VCaP (cell line): ENCODE data around the gene KYNU.

Experiments used
- H3K27ac ChIP-seq: fragments of 450-650 bp; 2 replicates; pipeline ENCODE4 v1.5.1; 2017
- TF ChIP-seq, protein P1 (sequence below): fragments of 450-650 bp; conservative IDR thresholded peaks from 2 replicates; pipeline ENCODE4 v1.5.1; 2017; ENCODE audit warnings: mild to moderate bottlenecking, moderate library complexity

KYNU gene

DNA sequence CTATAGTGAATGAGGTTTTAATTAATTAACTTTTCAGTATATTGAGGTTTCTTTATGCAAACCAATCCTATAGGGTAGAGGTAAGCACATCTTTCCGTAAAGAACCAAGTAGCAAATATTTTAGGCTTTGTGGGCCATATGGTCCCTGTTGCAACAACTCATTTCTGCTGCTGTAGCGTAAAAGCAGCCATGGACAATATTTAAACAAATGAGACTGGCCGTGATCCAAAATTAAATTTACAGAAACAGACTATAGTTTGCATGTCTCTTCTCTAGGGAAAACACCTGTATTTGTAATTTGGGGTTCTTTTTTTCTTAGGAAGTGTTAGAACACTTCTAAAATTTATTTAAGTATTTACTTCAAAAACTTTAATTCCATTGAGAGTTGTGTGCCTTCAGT is 104.3 kb downstream of the KYNU start:
- H3K27ac ChIP-seq, result no peak overlapping the region
- TF ChIP-seq, protein P1, sequence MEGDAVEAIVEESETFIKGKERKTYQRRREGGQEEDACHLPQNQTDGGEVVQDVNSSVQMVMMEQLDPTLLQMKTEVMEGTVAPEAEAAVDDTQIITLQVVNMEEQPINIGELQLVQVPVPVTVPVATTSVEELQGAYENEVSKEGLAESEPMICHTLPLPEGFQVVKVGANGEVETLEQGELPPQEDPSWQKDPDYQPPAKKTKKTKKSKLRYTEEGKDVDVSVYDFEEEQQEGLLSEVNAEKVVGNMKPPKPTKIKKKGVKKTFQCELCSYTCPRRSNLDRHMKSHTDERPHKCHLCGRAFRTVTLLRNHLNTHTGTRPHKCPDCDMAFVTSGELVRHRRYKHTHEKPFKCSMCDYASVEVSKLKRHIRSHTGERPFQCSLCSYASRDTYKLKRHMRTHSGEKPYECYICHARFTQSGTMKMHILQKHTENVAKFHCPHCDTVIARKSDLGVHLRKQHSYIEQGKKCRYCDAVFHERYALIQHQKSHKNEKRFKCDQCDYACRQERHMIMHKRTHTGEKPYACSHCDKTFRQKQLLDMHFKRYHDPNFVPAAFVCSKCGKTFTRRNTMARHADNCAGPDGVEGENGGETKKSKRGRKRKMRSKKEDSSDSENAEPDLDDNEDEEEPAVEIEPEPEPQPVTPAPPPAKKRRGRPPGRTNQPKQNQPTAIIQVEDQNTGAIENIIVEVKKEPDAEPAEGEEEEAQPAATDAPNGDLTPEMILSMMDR, result no peak

DNA sequence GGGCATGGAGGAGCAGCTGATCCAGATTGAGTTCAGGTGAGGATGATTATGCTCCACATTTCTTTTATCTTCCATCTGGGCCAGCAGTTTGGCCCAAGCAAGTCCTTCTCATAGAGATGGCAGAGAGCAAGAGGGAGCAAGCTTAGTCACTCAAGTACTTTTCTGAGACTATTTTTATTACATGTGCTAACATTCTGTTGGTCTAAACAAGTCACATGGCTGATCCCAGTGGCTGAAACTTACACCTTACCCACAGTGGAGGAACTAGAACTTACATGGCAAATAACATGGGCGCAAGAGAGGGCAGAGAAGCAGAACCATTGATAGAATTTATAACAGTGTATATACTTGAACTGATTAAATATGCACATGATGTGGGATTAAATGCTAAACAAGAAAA is 105.7 kb downstream of the KYNU start:
- H3K27ac ChIP-seq, result no peak overlapping the region
- TF ChIP-seq, protein P1, result no peak

DNA sequence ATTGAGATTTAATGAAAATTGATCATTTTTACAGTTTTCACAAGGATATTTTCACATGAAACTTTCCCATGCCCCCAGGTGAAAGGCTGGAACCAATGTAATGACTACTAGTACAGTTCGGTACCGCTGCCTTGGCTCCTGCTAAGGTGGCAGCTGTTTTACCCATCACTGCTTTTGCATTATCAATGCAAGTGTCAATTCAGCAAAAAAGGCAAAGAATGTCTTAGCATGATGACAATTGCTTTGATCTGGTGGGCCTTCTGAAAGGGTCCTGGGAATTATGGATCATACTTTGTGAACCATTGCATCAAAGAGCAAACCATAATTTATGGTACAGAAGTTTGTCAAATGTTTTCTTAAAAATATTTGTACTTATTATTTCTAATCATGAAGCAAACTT is 107.2 kb downstream of the KYNU start:
- TF ChIP-seq, protein P1, result no peak
- H3K27ac ChIP-seq, result no peak overlapping the region

DNA sequence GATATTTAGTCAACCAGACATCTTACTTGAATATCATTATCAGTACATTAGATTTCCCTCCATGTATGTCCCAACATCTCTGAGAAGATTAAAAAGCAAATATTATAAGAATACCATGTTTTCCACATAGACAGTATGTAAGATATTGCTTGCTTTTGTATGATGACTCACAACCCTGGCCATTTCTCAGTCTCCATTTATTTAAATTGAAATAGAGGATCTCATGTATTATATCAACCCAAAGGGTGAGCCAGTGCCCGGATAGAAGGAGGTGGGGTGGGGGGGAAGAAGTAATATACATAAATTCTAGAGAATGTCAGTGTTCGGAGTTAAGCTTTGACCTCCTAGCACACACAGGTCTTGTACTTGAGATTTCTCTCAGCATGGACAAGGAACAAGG is 109.6 kb downstream of the KYNU start:
- no peak overlapping the region for H3K27ac ChIP-seq
- TF ChIP-seq, protein P1, result no peak

DNA sequence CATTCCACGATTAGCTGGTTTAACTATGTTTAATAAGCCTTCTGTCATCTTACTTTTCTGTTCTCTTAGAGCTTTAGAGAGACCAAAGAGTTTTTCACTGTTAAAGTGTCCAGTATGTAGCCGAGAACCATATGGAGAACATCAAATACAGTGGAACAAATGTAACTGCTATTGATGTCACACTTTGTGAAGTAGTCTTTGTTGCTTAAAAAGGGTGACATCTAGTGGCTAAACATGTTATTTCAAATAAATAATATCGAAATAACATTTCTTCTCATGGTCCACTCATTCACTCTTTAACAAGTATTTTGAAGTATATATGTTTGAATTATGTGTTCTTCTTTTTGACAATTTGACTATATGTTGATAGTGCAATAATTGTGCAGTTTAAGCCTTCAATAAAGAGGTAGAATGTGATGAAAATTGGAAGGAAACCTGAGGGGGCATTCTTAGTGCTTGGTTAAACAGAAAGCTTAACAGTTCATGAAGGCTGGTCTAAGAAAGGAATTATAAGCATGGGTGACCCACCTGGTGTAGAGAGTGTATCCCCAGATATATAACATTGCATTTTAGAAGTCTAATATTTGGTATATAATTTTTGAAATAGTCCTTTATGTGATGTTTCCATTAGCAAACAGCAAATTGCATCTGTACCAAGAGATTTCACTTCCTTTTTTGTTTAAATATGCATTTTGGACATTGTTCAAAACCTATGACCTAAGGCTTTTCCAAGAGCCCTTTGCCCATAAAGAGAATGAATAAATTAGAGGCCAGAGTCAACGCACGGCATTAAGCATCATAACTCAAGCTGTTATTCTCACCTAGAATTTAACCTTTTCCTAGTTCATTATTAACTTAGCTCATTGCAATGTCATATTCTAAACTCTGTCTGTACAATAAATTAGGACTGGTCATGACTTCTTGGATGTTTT is 112.1 kb downstream of the KYNU start:
- TF ChIP-seq, protein P1, result peak; percentile 77
- no peak overlapping the region for H3K27ac ChIP-seq

DNA sequence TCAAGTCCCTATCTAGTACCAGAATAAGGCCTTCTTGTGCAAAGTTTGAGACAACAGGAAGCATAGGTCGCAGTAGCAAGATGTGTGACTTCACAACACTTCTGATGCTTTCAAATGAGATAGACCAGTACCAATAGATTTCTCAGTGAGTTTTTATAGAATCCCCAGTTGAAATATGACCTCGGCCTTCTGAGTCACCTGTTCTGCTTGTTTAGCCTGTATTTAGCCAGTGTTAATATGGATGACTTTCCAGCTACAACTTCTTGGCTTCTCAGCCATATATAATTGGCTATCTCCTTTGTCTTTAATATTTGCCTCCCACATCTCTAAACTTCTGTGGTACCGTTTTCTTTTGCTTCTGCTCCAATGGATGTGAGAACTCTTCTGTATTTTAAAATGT is 113.8 kb downstream of the KYNU start:
- TF ChIP-seq, protein P1, result no peak
- H3K27ac ChIP-seq, result no peak overlapping the region

DNA sequence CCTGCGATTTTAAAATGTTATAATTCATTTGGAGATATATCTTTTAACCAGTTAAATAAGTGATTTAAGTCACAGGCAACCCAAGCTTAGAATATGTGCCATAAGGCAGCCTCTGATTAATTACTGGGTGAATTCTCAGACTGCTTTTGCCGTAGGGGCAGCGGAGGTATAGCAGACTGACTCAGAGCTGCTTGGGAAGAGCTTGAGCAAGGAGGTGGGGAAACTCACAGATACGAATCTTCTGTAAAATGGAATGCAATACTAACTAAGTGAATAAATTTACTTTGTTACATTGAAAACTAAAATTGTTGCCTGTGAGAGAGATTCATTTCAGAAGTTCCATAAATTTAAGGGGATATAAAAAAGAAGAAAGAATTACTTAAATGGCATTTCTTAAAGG is 115.4 kb downstream of the KYNU start:
- no peak overlapping the region for H3K27ac ChIP-seq
- TF ChIP-seq, protein P1, result no peak
